Cardiac fibroblast (primary cell): ENCODE data around the gene DLEC1.
"Not testable (repeated sequence)": the region's sequence is repeated elsewhere in the genome, so short reads cannot be mapped to it uniquely, and the experiment has no call there.

Experiments
- DNase-seq, 2 donors: peaks; one replicate each; pipeline versions ENCODE4 v3.0.0 to v3.0.0-alpha.2; 2010; ENCODE audit warnings: low read depth in 2 of 2
- H3K4me3 ChIP-seq, 2 donors: replicated peaks in 1 of 2; 1 replicate in 1 of 2; 2 replicates in 1 of 2; pipeline ENCODE4 v1.5.1; 2011; ENCODE audit warnings: low read depth in 2 of 2, low read length in 2 of 2, mild to moderate bottlenecking in 2 of 2, moderate library complexity in 1 of 2
- CTCF ChIP-seq: IDR thresholded peaks from one replicate; pipeline ENCODE4 v1.5.1; 2011; ENCODE audit warnings: low read depth, mild to moderate bottlenecking, low read length, inconsistent platforms

The DLEC1 gene

GRCh38 chr3:38155825-38156224 lies 116.8 kb downstream of the DLEC1 start:
- no peak for DNase-seq
- no peak overlapping the region for H3K4me3 ChIP-seq
- no peak for TF ChIP-seq CTCF

- no peak for DNase-seq
- no peak for TF ChIP-seq CTCF
- H3K4me3 ChIP-seq, result no peak overlapping the region
Observed at GRCh38 chr3:38157117-38157516, 118.1 kb downstream of the DLEC1 start.

GRCh38 chr3:38157595-38157994 lies 118.6 kb downstream of the DLEC1 start:
- peak in 1 of 2 donors; percentile 37 for DNase-seq
- no peak overlapping the region for H3K4me3 ChIP-seq
- TF ChIP-seq CTCF, result no peak

- TF ChIP-seq CTCF, result no peak
- H3K4me3 ChIP-seq, result no peak overlapping the region
- no peak for DNase-seq
Observed at GRCh38 chr3:38158472-38158871, 119.5 kb downstream of the DLEC1 start.

GRCh38 chr3:38160704-38161103 lies 121.7 kb downstream of the DLEC1 start:
- H3K4me3 ChIP-seq, DNase-seq: not testable (repeated sequence)

GRCh38 chr3:38163117-38163840 lies 124.3 kb downstream of the DLEC1 start:
- TF ChIP-seq CTCF, result peak; percentile 7
- DNase-seq, result no peak
- no peak overlapping the region for H3K4me3 ChIP-seq

- DNase-seq, result no peak
- no peak for TF ChIP-seq CTCF
- H3K4me3 ChIP-seq, result peak overlapping the region; percentile 86 to 87
Observed at GRCh38 chr3:38163841-38164642, 125.0 kb downstream of the DLEC1 start.
